ENCODE data around the gene OR10S1. TPM values are rescaled to one million over a fixed set of nuclear protein-coding genes. Genes with fewer than 3 reads are reported as not detected.

Gene OR10S1
- total RNA-seq, 1 experiment from 2014 or later = not detected

DNA sequence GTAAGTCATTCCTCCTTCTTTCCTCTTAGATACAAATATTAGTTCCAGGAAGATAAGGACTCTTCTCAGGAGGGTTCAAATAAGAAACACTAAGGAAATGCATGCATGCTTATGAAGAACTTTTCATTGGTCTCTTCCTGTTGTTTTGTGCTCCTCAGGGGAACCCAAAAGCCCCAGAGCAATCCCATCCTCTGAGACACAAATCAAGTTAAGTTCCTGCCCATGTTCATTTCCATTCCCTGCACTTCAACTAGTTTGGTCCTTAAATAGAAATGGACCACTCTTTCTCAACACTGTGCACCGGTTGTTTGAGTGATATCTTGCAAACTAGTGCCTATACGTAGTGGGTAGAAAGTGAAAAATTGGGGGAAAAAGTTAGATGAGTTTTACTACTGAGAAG, 35.1 kb upstream of the OR10S1 start, which contains the start of gene OR10G4:
TSS of gene OR10G4 (plus strand) at position 301 of the 400 bp plus-strand sequence. CDS start 2,578 bp downstream, outside the sequence.
- Histone ChIP-seq H3K4me1 (ENCODE audit: insufficient read depth, low read length, poor library complexity, severe bottlenecking) (no peaks in the 10 kb centered on the region), H3K4me3 (ENCODE audit: low read depth, low read length, poor library complexity, severe bottlenecking) (no peak within 1 kb of the TSS), H3K36me3 (ENCODE audit: insufficient read depth, low read length, poor library complexity, severe bottlenecking) (no peaks in the 10 kb centered on the region), H3K27ac (ENCODE audit: low read depth, low read length, poor library complexity, severe bottlenecking) (no peak within 1 kb of the TSS), H3K27me3 (replicated peaks; ENCODE audit: insufficient read depth, low read depth, low read length, poor library complexity) (peaks cover 18% of the 10 kb centered on the region), H3K9me3 (ENCODE audit: low read depth, low read length, poor library complexity, severe bottlenecking) (no peaks in the 10 kb centered on the region)
- intact Hi-C loops (cut with micrococcal nuclease; ENCODE audit: unreplicated experiment) = no loop called here
- TF ChIP-seq, protein P1, sequence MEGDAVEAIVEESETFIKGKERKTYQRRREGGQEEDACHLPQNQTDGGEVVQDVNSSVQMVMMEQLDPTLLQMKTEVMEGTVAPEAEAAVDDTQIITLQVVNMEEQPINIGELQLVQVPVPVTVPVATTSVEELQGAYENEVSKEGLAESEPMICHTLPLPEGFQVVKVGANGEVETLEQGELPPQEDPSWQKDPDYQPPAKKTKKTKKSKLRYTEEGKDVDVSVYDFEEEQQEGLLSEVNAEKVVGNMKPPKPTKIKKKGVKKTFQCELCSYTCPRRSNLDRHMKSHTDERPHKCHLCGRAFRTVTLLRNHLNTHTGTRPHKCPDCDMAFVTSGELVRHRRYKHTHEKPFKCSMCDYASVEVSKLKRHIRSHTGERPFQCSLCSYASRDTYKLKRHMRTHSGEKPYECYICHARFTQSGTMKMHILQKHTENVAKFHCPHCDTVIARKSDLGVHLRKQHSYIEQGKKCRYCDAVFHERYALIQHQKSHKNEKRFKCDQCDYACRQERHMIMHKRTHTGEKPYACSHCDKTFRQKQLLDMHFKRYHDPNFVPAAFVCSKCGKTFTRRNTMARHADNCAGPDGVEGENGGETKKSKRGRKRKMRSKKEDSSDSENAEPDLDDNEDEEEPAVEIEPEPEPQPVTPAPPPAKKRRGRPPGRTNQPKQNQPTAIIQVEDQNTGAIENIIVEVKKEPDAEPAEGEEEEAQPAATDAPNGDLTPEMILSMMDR (conservative IDR thresholded peaks at IDR 0.05; ENCODE audit: low read depth, low read length) = no peak
- TF ChIP-seq EZH2 (IDR thresholded peaks at IDR 0.05; ENCODE audit: borderline replicate concordance, low read depth, low read length, poor library complexity, severe bottlenecking) = no peak
- ChIA-PET POLR2A (ENCODE audit: low non-redundant PET) (no interaction called here), CTCF (no interaction called here)
- BruUV-seq (replicated peaks) = no TSS peak
- no peak for DNase-seq (ENCODE audit: low spot score)

DNA sequence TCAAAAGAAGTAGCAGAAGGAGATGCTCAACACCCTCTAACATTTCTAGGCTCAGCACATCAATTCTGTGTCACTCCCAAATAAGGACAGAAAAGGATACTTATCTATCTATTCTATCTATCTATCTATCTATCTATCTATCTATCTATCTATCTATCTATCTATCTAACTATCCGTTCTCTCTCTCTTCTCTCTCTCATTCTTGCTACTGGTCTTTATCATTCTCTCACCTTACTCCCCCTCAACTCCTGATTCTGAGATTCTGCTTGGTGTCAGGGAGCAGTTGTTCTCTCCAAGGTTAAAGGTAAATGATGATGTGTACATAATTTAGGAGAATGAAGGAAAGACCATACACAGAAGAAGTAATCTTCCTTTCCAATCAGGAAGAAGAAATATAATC, 17.5 kb upstream of the OR10S1 start, which contains the start of gene OR10G6:
TSS of gene OR10G6 (minus strand) at position 43 of the 400 bp plus-strand sequence. CDS start at position 43, 0 bp downstream.
- ChIA-PET POLR2A (ENCODE audit: low non-redundant PET) (no interaction called here), CTCF (interaction anchor here (0.6 kb wide), 1 partner anchor 355 kb away, joined by 16 read pairs; no protein-coding TSS in a partner anchor)
- DNase-seq (ENCODE audit: low spot score) = no peak
- no TSS peak for BruUV-seq (replicated peaks)
- TF ChIP-seq EZH2 (IDR thresholded peaks at IDR 0.05; ENCODE audit: borderline replicate concordance, low read depth, low read length, poor library complexity, severe bottlenecking) = no peak
- TF ChIP-seq, protein P1 (conservative IDR thresholded peaks at IDR 0.05; ENCODE audit: low read depth, low read length) = no peak
- H3K9me3 ChIP-seq (ENCODE audit: low read depth, low read length, poor library complexity, severe bottlenecking) = no peaks in the 10 kb centered on the region
- H3K36me3 ChIP-seq (ENCODE audit: insufficient read depth, low read length, poor library complexity, severe bottlenecking) = no peaks in the 10 kb centered on the region
- no peaks in the 10 kb centered on the region for H3K4me1 ChIP-seq (ENCODE audit: insufficient read depth, low read length, poor library complexity, severe bottlenecking)
- H3K27ac ChIP-seq (ENCODE audit: low read depth, low read length, poor library complexity, severe bottlenecking) = no peak within 1 kb of the TSS
- H3K4me3 ChIP-seq (ENCODE audit: low read depth, low read length, poor library complexity, severe bottlenecking) = no peak within 1 kb of the TSS
- H3K27me3 ChIP-seq (replicated peaks; ENCODE audit: insufficient read depth, low read depth, low read length, poor library complexity) = peaks cover 7% of the 10 kb centered on the region
- intact Hi-C loops (cut with micrococcal nuclease; ENCODE audit: unreplicated experiment) = no loop called here

DNA sequence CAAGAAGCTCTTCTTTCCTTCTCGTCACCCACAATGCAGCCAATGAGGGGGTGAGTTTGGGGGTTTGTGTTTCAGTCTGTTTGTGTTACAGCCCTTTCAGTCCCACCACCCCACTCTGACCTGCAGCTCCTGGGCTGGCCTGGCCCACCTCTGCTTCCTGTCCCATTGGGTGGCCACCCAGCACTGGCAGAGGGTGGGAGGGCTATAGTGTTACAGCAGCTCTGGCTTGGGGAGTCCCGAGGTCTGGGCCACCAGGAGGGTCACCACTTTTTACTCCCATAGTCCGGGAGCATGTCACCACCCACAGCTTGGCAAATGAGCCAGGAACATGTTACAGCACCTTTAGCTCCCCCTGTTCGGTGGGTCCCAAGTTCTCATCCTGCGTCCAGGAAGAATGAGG, 1.7 kb upstream of the OR10S1 start:
- BruUV-seq (replicated peaks) = no TSS peak
- TF ChIP-seq, protein P1 (conservative IDR thresholded peaks at IDR 0.05; ENCODE audit: low read depth, low read length) = no peak
- TF ChIP-seq EZH2 (IDR thresholded peaks at IDR 0.05; ENCODE audit: borderline replicate concordance, low read depth, low read length, poor library complexity, severe bottlenecking) = no peak
- Histone ChIP-seq H3K27ac (ENCODE audit: low read depth, low read length, poor library complexity, severe bottlenecking) (no peak overlapping the region), H3K4me3 (ENCODE audit: low read depth, low read length, poor library complexity, severe bottlenecking) (no peak overlapping the region), H3K36me3 (ENCODE audit: insufficient read depth, low read length, poor library complexity, severe bottlenecking) (no peaks in the 10 kb centered on the region), H3K27me3 (replicated peaks; ENCODE audit: insufficient read depth, low read depth, low read length, poor library complexity) (no peaks in the 10 kb centered on the region), H3K4me1 (ENCODE audit: insufficient read depth, low read length, poor library complexity, severe bottlenecking) (no peaks in the 10 kb centered on the region), H3K9me3 (ENCODE audit: low read depth, low read length, poor library complexity, severe bottlenecking) (no peaks in the 10 kb centered on the region)
- CTCF ChIA-PET = no interaction called here
- POLR2A ChIA-PET (ENCODE audit: low non-redundant PET) = no interaction called here
- no peak for DNase-seq (ENCODE audit: low spot score)
- intact Hi-C loops (cut with micrococcal nuclease; ENCODE audit: unreplicated experiment) = no loop called here
